Measurements from ENCODE around the gene DSE. TPM values are rescaled to one million over a fixed set of nuclear protein-coding genes. Genes with fewer than 3 reads are reported as not detected.

The DSE gene
- total RNA-seq, 1 donor = 93.3 TPM

DNA sequence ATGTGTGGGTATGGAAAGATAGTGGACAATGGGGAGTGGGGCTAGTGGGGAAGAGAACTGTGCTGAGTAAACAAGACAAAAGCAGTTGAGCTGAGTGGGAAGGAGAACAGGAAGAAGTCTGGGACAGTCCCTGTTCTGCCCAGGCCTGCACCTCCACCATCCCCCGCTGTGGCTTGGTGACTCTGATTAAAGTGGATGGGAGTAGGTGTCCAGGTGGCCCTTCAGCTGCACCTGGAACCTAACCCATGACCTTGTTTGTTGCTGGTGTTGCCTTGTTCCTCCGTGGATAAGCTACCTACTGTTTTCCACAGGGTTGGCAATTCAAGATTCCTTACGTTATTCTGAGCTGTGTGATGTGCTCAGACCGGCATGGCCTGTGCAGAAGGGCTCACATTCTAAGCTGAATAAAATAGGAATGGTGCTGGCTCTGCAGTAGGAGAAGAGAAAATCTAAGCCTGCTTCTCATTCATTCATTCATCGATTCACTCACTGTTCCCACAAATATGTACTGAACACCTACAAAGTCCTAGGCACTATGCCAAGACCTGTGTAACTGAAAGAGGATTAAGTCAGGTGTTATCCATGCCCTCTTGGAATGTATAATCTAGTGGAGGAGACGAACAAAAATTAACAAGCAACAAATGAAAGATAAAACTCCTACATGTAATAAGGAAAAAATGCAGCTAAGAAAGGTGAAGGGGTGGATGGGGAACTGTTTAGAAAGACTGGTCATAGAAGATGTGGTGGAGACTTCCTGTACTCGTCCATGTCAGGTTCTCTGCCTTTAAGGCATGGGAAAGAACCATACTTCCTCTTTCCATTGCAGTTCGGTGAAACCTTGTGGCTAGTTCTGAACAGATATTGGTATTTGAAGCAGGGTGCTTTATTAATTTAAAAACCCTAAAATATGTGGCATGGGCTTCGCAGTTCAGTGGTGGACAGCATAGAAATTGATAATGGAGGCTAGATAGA, 80.3 kb downstream of the DSE start:
- no peak overlapping the region for H3K4me3 ChIP-seq (ENCODE audit: low read depth, low read length)
- DNase-seq (ENCODE audit: low read depth) = no peak
- TF ChIP-seq, protein P1, sequence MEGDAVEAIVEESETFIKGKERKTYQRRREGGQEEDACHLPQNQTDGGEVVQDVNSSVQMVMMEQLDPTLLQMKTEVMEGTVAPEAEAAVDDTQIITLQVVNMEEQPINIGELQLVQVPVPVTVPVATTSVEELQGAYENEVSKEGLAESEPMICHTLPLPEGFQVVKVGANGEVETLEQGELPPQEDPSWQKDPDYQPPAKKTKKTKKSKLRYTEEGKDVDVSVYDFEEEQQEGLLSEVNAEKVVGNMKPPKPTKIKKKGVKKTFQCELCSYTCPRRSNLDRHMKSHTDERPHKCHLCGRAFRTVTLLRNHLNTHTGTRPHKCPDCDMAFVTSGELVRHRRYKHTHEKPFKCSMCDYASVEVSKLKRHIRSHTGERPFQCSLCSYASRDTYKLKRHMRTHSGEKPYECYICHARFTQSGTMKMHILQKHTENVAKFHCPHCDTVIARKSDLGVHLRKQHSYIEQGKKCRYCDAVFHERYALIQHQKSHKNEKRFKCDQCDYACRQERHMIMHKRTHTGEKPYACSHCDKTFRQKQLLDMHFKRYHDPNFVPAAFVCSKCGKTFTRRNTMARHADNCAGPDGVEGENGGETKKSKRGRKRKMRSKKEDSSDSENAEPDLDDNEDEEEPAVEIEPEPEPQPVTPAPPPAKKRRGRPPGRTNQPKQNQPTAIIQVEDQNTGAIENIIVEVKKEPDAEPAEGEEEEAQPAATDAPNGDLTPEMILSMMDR (IDR thresholded peaks at IDR 0.05; ENCODE audit: insufficient read depth, low read depth, low read length) = no peak

DNA sequence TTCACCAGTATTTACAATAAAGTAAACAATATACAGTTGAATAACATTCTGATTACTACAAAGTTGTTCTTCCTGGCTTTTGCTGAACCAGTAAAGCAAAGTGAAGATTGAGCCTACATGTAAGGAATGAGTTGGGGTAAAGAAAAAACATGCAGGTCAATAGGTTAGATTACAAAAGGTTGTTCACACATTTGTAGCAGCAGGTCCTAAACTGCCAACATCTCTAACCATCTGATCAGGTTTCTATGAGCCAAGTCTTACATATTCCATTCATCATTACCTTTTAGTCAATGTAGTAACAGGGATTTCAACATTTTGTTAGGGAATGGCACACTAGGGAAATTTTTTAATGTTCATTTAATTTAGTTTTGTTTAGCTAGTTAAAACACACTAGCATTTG, 81.2 kb downstream of the DSE start:
- H3K4me3 ChIP-seq (ENCODE audit: low read depth, low read length) = no peak overlapping the region
- no peak for DNase-seq (ENCODE audit: low read depth)
- TF ChIP-seq, protein P1 (IDR thresholded peaks at IDR 0.05; ENCODE audit: insufficient read depth, low read depth, low read length) = no peak

- DNase-seq (ENCODE audit: low read depth) = no peak
- no peak overlapping the region for H3K4me3 ChIP-seq (ENCODE audit: low read depth, low read length)
- TF ChIP-seq, protein P1 (IDR thresholded peaks at IDR 0.05; ENCODE audit: insufficient read depth, low read depth, low read length) = no peak
These were observed 81.8 kb downstream of the DSE start for GRCh38 chr6:116452531-116452930.

GRCh38 chr6:116456106-116456505, 85.4 kb downstream of the DSE start:
- TF ChIP-seq, protein P1 (IDR thresholded peaks at IDR 0.05; ENCODE audit: insufficient read depth, low read depth, low read length) = no peak
- DNase-seq (ENCODE audit: low read depth) = no peak
- H3K4me3 ChIP-seq (ENCODE audit: low read depth, low read length) = no peak overlapping the region

DNA sequence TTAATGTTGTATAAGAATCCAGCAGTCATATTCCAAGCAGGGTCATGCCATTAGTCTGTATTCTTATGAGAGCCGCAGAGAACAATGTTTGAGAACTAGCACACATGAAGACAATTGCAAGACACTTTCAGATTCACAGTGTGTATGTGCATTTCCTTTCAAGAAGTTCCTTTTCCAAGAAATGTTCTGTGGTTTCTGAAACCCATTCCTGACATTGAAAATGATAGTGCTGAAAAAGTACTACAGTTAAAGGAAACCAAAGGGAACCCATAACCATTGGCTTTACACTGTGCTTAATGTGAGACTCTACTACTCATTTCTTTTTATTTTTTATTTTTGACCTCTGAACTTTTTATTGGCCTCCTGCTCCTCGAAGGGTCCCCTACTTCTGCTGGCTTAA, 86.2 kb downstream of the DSE start:
- no peak overlapping the region for H3K4me3 ChIP-seq (ENCODE audit: low read depth, low read length)
- TF ChIP-seq, protein P1 (IDR thresholded peaks at IDR 0.05; ENCODE audit: insufficient read depth, low read depth, low read length) = no peak
- no peak for DNase-seq (ENCODE audit: low read depth)

DNA sequence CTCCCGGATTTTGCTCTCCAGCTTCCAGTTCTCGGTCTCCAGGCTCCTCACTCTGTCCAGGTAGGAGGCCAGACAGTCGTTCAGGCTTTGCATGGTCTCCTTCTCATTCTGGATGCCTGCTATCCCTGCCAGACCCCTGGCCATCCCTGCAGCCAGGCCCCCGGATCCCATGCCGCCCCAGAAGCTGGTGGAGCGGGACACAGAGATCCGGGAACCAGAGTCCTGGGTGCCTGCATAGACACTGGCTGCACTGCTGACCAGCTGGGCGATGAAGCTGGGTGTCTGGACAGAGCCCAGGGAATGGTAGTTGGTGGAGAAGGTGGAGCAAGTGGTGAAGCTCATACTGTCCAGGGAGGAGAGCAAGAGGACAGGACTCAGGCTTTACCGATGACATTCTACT, 87.5 kb downstream of the DSE start:
- H3K4me3 ChIP-seq (ENCODE audit: low read depth, low read length) = no peak overlapping the region
- TF ChIP-seq, protein P1 (IDR thresholded peaks at IDR 0.05; ENCODE audit: insufficient read depth, low read depth, low read length) = no peak
- DNase-seq (ENCODE audit: low read depth) = no peak

Data from fibroblast of villous mesenchyme (primary cell).